Tibial nerve (tissue), 4 donors: ENCODE data around the gene AGBL1.

Source experiments
- EP300 ChIP-seq, 2 donors: sonication (generic); formaldehyde crosslinking; IDR thresholded peaks; one replicate each; pipeline ENCODE4 v1.6.1; 2017; ENCODE audit warnings: antibody characterized with exemption in 2 of 2, mild to moderate bottlenecking in 1 of 2
- POLR2A ChIP-seq, 2 donors: fragments of 450-650 bp; IDR thresholded peaks; one replicate each; pipeline ENCODE4 v1.6.1; 2017; ENCODE audit warnings: antibody characterized with exemption in 2 of 2, mild to moderate bottlenecking in 2 of 2, moderate library complexity in 2 of 2
- TF ChIP-seq, protein P1 (sequence below), 5 experiments: fragments of 200-600 bp in 3 of 5; fragments of 450-650 bp in 2 of 5; sonication (generic) in 3 of 5; IDR thresholded peaks; one replicate each; pipeline ENCODE4 v1.5.1; 2016 to 2019; ENCODE audit warnings: antibody characterized with exemption in 5 of 5, mild to moderate bottlenecking in 3 of 5, moderate library complexity in 2 of 5

DNA sequence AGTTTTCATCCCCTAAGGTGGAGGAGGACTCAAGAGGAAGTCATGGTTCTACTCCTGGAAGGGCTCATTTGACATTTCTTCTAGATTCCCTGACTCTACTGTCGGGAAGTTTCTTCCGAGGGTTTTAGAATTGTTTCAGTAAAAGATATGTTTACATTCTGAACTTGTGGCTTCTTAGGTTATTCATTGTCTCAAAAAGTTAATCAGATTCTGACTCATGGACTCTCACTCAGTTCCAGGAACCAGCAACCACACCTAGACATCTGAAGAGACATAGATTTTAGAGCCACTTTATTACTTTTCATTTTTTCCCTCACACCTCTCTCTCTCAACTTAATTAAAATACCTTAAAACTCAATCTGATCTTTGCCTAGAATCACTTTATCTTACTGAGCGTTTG lies 862.6 kb downstream of the AGBL1 start:
- TF ChIP-seq, protein P1, sequence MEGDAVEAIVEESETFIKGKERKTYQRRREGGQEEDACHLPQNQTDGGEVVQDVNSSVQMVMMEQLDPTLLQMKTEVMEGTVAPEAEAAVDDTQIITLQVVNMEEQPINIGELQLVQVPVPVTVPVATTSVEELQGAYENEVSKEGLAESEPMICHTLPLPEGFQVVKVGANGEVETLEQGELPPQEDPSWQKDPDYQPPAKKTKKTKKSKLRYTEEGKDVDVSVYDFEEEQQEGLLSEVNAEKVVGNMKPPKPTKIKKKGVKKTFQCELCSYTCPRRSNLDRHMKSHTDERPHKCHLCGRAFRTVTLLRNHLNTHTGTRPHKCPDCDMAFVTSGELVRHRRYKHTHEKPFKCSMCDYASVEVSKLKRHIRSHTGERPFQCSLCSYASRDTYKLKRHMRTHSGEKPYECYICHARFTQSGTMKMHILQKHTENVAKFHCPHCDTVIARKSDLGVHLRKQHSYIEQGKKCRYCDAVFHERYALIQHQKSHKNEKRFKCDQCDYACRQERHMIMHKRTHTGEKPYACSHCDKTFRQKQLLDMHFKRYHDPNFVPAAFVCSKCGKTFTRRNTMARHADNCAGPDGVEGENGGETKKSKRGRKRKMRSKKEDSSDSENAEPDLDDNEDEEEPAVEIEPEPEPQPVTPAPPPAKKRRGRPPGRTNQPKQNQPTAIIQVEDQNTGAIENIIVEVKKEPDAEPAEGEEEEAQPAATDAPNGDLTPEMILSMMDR (IDR thresholded peaks at IDR 0.05), result no peak
- TF ChIP-seq POLR2A (IDR thresholded peaks at IDR 0.05) (no peak), EP300 (IDR thresholded peaks at IDR 0.05) (no peak)
